ENCODE measurements around the gene SLC6A18. TPM values are rescaled to one million over a fixed set of nuclear protein-coding genes. Genes with fewer than 3 reads are reported as not detected.
"Not testable (repeated sequence)": the region's sequence is repeated elsewhere in the genome, so short reads cannot be mapped to it uniquely, and the experiment has no call there.

Gene SLC6A18
- total RNA-seq, 1 donor from 2014 or later = not detected

DNA sequence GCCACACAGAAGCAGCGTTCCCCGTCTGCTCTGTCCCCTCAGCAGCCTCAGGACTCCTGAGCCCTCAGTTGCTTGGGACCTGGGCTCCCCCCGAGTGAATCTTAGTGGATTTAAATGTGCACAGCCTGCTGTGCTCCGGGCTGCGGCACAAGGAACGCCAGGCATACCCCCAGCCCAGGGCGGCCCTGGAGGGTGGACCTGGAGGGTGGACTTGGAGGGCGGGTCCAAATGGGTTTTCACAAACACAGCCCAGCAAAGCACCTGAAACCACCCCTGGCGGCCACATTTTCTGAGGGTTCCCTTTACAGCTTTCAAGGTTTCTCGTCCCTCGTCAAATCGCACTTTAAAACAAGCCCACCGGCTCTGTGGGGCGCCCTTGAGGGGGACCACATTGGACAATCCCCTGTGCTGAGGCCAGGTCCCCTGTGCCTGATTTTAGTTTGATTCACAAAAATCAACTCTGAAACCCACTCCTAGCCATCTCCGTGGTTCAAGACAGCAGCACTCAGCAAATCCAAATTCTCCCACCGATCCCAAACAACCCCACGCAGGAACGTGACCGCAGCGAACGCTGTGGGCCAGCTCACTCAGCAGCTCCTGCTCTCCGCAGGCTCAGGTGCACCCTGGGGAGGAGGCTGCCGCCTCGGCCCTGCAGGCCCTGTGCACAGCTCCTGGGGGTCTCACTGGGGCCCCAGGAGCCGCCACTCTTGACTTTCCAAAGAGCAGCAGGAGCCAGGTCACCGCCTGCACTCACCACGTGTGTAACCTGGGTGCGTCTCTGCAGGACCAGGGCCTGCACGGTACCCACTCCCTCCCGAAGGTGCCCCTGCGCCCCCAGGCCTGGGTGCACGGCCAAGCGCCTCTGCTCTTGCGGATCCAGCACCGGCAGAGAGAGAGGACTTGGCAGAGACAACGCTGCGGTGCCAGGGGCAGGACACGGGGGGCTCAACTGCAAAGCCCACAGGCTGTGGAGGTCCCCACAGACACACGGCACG lies 40.6 kb downstream of the SLC6A18 start:
- peaks cover 5% of the 10 kb centered on the region for H3K27me3 Mint-ChIP-seq
- TF ChIP-seq, protein P1, sequence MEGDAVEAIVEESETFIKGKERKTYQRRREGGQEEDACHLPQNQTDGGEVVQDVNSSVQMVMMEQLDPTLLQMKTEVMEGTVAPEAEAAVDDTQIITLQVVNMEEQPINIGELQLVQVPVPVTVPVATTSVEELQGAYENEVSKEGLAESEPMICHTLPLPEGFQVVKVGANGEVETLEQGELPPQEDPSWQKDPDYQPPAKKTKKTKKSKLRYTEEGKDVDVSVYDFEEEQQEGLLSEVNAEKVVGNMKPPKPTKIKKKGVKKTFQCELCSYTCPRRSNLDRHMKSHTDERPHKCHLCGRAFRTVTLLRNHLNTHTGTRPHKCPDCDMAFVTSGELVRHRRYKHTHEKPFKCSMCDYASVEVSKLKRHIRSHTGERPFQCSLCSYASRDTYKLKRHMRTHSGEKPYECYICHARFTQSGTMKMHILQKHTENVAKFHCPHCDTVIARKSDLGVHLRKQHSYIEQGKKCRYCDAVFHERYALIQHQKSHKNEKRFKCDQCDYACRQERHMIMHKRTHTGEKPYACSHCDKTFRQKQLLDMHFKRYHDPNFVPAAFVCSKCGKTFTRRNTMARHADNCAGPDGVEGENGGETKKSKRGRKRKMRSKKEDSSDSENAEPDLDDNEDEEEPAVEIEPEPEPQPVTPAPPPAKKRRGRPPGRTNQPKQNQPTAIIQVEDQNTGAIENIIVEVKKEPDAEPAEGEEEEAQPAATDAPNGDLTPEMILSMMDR (IDR thresholded peaks at IDR 0.05; ENCODE audit: unreplicated experiment) = no peak
- H3K4me1 Mint-ChIP-seq (ENCODE audit: low read depth) = no peaks in the 10 kb centered on the region
- no peak overlapping the region for H3K27ac Mint-ChIP-seq
- no peak overlapping the region for H3K4me3 Mint-ChIP-seq (ENCODE audit: low read depth)
- DNase-seq (ENCODE audit: low spot score, unreplicated experiment) = no peak
- H3K9me3 Mint-ChIP-seq (ENCODE audit: low read depth) = no peaks in the 10 kb centered on the region
- no peaks in the 10 kb centered on the region for H3K36me3 Mint-ChIP-seq (ENCODE audit: insufficient read depth)

DNA sequence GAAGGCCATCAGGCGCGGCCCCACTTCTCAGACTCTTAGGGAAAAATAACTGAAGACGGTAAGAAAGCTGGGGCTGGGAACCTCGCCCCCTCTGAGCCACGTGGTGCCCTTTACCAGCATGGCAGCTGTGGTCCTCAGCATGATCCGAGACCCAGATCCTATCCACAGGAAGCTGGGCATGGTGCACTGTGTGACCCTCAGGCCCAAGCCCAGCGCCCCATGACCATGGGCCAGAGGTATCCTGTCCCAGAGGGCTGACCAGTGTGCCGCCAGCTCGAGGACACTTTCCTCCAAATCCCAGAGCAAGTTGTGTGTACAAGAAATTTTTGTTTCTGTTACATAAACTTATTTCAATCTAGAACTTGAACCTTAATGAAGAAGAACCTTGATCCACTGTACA lies 41.6 kb downstream of the SLC6A18 start:
- TF ChIP-seq, protein P1 (IDR thresholded peaks at IDR 0.05; ENCODE audit: unreplicated experiment) = no peak
- Mint-ChIP-seq H3K4me3 (ENCODE audit: low read depth) (no peak overlapping the region), H3K27me3 (peaks cover 5% of the 10 kb centered on the region), H3K4me1 (ENCODE audit: low read depth) (no peaks in the 10 kb centered on the region), H3K36me3 (ENCODE audit: insufficient read depth) (no peaks in the 10 kb centered on the region), H3K27ac (no peak overlapping the region), H3K9me3 (ENCODE audit: low read depth) (no peaks in the 10 kb centered on the region)
- no peak for DNase-seq (ENCODE audit: low spot score, unreplicated experiment)

DNA sequence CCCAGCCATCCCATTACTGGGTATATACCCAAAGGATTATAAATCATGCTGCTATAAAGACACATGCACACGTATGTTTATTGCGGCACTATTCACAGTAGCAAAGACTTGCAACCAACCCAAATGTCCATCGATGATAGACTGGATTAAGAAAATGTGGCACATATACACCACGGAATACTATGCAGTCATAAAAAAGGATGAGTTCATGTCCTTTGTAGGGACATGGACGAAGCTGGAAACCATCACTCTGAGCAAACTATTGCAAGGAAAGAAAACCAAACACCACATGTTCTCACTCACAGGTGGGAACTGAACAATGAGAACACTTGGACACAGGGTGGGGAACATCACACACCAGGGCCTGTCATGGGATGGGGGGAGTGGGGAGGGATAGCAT lies 42.3 kb downstream of the SLC6A18 start:
- not testable (repeated sequence) for H3K27me3 Mint-ChIP-seq; H3K36me3 Mint-ChIP-seq (ENCODE audit: insufficient read depth); DNase-seq (ENCODE audit: low spot score, unreplicated experiment); H3K9me3 Mint-ChIP-seq (ENCODE audit: low read depth); H3K27ac Mint-ChIP-seq; H3K4me1 Mint-ChIP-seq (ENCODE audit: low read depth); H3K4me3 Mint-ChIP-seq (ENCODE audit: low read depth)

DNA sequence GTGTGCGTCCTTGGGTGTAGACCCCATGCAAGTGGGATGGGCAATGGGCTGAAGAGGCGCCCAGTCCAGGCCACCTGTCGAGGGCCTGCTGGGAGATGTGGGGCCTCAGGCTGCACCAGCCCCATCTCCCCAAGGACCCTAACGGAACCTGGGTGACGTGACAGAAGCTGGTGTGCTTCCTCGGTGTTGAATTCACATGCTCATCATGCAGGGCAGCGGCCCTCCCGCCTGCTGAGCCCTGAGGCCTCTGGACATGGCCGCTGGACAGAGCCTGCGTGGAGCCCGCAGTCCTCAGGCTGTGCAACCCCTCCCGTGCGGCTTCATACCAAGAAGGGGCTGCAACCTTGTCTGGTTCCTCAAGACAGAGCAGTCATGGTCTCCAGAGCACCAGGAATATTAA lies 42.9 kb downstream of the SLC6A18 start:
- no peaks in the 10 kb centered on the region for H3K27me3 Mint-ChIP-seq
- no peaks in the 10 kb centered on the region for H3K4me1 Mint-ChIP-seq (ENCODE audit: low read depth)
- DNase-seq (ENCODE audit: low spot score, unreplicated experiment) = no peak
- TF ChIP-seq, protein P1 (IDR thresholded peaks at IDR 0.05; ENCODE audit: unreplicated experiment) = no peak
- no peaks in the 10 kb centered on the region for H3K9me3 Mint-ChIP-seq (ENCODE audit: low read depth)
- no peak overlapping the region for H3K4me3 Mint-ChIP-seq (ENCODE audit: low read depth)
- no peak overlapping the region for H3K27ac Mint-ChIP-seq
- H3K36me3 Mint-ChIP-seq (ENCODE audit: insufficient read depth) = no peaks in the 10 kb centered on the region

DNA sequence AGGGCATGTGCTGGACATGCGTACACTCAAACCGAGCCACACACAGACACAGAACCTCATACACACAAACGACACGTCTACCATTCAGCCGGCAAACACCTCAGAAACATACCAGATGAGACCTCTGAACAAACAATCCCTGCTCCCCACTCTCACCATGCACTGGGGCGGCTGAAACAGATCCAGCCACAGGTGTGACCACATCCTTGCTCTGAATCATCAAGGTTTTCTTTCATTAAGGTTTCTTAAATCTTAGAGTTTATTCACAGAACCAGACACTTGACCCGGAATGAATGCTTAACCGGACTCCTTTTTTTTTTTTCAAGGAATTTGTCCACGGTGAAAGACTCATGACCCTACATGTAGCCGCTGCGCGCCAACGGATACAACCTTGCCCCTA lies 43.5 kb downstream of the SLC6A18 start:
- Mint-ChIP-seq H3K36me3 (ENCODE audit: insufficient read depth) (no peaks in the 10 kb centered on the region), H3K4me1 (ENCODE audit: low read depth) (no peaks in the 10 kb centered on the region), H3K9me3 (ENCODE audit: low read depth) (no peaks in the 10 kb centered on the region), H3K27ac (no peak overlapping the region), H3K27me3 (no peaks in the 10 kb centered on the region), H3K4me3 (ENCODE audit: low read depth) (no peak overlapping the region)
- TF ChIP-seq, protein P1 (IDR thresholded peaks at IDR 0.05; ENCODE audit: unreplicated experiment) = no peak
- no peak for DNase-seq (ENCODE audit: low spot score, unreplicated experiment)

DNA sequence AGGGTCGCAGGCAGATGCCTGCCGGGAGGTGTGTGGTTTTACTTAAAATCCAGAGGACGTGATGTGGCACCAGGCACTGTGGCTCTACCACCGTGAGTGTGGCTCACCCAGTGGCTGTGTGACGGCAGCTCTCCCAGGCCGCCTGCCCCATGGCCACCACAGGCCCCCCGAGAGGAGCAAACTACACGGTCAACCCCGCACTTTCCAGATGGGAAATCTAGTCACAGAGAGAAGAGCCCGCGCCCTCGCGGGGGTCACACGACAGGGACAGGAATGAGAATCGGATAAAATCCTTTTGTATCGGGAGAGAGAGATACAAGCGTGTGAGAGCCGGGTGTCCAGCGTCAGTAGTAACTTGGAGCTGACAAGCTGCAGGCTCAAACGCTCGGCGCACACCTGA lies 45.2 kb downstream of the SLC6A18 start:
- TF ChIP-seq, protein P1 (IDR thresholded peaks at IDR 0.05; ENCODE audit: unreplicated experiment) = no peak
- H3K27me3 Mint-ChIP-seq = no peaks in the 10 kb centered on the region
- no peak for DNase-seq (ENCODE audit: low spot score, unreplicated experiment)
- no peaks in the 10 kb centered on the region for H3K36me3 Mint-ChIP-seq (ENCODE audit: insufficient read depth)
- H3K4me1 Mint-ChIP-seq (ENCODE audit: low read depth) = no peaks in the 10 kb centered on the region
- H3K4me3 Mint-ChIP-seq (ENCODE audit: low read depth) = no peak overlapping the region
- no peaks in the 10 kb centered on the region for H3K9me3 Mint-ChIP-seq (ENCODE audit: low read depth)
- no peak overlapping the region for H3K27ac Mint-ChIP-seq
